ENCODE results near the gene CTIF. TPM values are rescaled to one million over a fixed set of nuclear protein-coding genes. Genes with fewer than 3 reads are reported as not detected.

CTIF gene
- total and polyA plus RNA-seq, 2 experiments from 2014 or later, result 8.6 to 14.4 TPM

- TF ChIP-seq ZNF462 (CRISPR knock-in tag; IDR thresholded peaks at IDR 0.05) (no peak), ZNF114 (CRISPR knock-in tag; IDR thresholded peaks at IDR 0.05) (no peak), EZH2 (IDR thresholded peaks at IDR 0.05; ENCODE audit: low read depth, unreplicated experiment) (no peak), CTCF (conservative IDR thresholded peaks at IDR 0.05; ENCODE audit: low read depth in 2 of 2) (no peak), ETS1 (IDR thresholded peaks at IDR 0.05) (no peak), EZH2phosphoT487 (IDR thresholded peaks at IDR 0.05; ENCODE audit: unreplicated experiment) (no peak), JUNB (IDR thresholded peaks at IDR 0.05; ENCODE audit: unreplicated experiment) (no peak), NANOG (IDR thresholded peaks at IDR 0.05; ENCODE audit: borderline replicate concordance) (no peak)
Measured at GRCh38 chr18:48705043-48705442, 166.2 kb downstream of the CTIF start (continued).
